Measurements from ENCODE around the gene UQCC2. TPM values are rescaled to one million over a fixed set of nuclear protein-coding genes. Genes with fewer than 3 reads are reported as not detected.

Gene UQCC2
- total RNA-seq, 2 donors from 2014 or later: 45.0 to 81.7 TPM

GRCh38 chr6:33737267-33738026 lies 25.9 kb upstream of the UQCC2 start:
- H3K4me1 ChIP-seq: peaks cover 4% of the 10 kb centered on the region
- H3K36me3 ChIP-seq: no peaks in the 10 kb centered on the region
- no peak for TF ChIP-seq CTCF (IDR thresholded peaks at IDR 0.05)
- intact Hi-C loops (cut with DNase I): no loop called here
- no peak overlapping the region for H3K4me3 ChIP-seq
- no peak overlapping the region for H3K9ac ChIP-seq (ENCODE audit: low read depth in 2 of 2, low read length in 2 of 2)
- H3K9me3 ChIP-seq: no peaks in the 10 kb centered on the region
- no peak overlapping the region for H3K27ac ChIP-seq
- H3K27me3 ChIP-seq: no peaks in the 10 kb centered on the region
- no peak for DNase-seq

GRCh38 chr6:33735216-33735615 lies 23.7 kb upstream of the UQCC2 start:
- Histone ChIP-seq H3K4me1 (peaks cover 4% of the 10 kb centered on the region), H3K9me3 (no peaks in the 10 kb centered on the region), H3K36me3 (no peaks in the 10 kb centered on the region), H3K27me3 (no peaks in the 10 kb centered on the region), H3K27ac (no peak overlapping the region), H3K9ac (ENCODE audit: low read depth in 2 of 2, low read length in 2 of 2) (no peak overlapping the region), H3K4me3 (no peak overlapping the region)
- no peak for DNase-seq
- intact Hi-C loops (cut with DNase I): no loop called here
- no peak for TF ChIP-seq CTCF (IDR thresholded peaks at IDR 0.05)

- Histone ChIP-seq H3K27ac (no peak overlapping the region), H3K36me3 (no peaks in the 10 kb centered on the region), H3K4me1 (peaks cover 2% of the 10 kb centered on the region), H3K9ac (ENCODE audit: low read depth in 2 of 2, low read length in 2 of 2) (no peak overlapping the region), H3K9me3 (no peaks in the 10 kb centered on the region), H3K27me3 (no peaks in the 10 kb centered on the region), H3K4me3 (no peak overlapping the region)
- intact Hi-C loops (cut with DNase I): no loop called here
- no peak for DNase-seq
- TF ChIP-seq CTCF (IDR thresholded peaks at IDR 0.05): no peak
Measured at GRCh38 chr6:33733709-33734007, 22.2 kb upstream of the UQCC2 start.

- DNase-seq: no peak
- no peaks in the 10 kb centered on the region for H3K4me1 ChIP-seq
- H3K27ac ChIP-seq: no peak overlapping the region
- H3K36me3 ChIP-seq: no peaks in the 10 kb centered on the region
- no peak overlapping the region for H3K9ac ChIP-seq (ENCODE audit: low read depth in 2 of 2, low read length in 2 of 2)
- no peaks in the 10 kb centered on the region for H3K27me3 ChIP-seq
- no peak overlapping the region for H3K4me3 ChIP-seq
- intact Hi-C loops (cut with DNase I): no loop called here
- no peak for TF ChIP-seq CTCF (IDR thresholded peaks at IDR 0.05)
- H3K9me3 ChIP-seq: no peaks in the 10 kb centered on the region
Measured at GRCh38 chr6:33732817-33733708, 21.6 kb upstream of the UQCC2 start.

GRCh38 chr6:33732385-33732784 lies 20.9 kb upstream of the UQCC2 start:
- Histone ChIP-seq H3K4me3 (no peak overlapping the region), H3K27me3 (no peaks in the 10 kb centered on the region), H3K9me3 (no peaks in the 10 kb centered on the region), H3K9ac (ENCODE audit: low read depth in 2 of 2, low read length in 2 of 2) (no peak overlapping the region), H3K36me3 (no peaks in the 10 kb centered on the region), H3K27ac (no peak overlapping the region), H3K4me1 (no peaks in the 10 kb centered on the region)
- no peak for DNase-seq
- intact Hi-C loops (cut with DNase I): no loop called here
- no peak for TF ChIP-seq CTCF (IDR thresholded peaks at IDR 0.05)

Data from colonic mucosa (tissue), 4 donors.